HG02678 (cell line): Measurements from ENCODE around the gene RFNG.

Experiments
- ATAC-seq: cut with Tn5 transposase; IDR thresholded peaks from one replicate; pipeline ENCODE4 v1.9.1; 2021; ENCODE audit warnings: mild to moderate bottlenecking, moderate library complexity; ENCODE audit not compliant: unreplicated experiment

RFNG gene

DNA sequence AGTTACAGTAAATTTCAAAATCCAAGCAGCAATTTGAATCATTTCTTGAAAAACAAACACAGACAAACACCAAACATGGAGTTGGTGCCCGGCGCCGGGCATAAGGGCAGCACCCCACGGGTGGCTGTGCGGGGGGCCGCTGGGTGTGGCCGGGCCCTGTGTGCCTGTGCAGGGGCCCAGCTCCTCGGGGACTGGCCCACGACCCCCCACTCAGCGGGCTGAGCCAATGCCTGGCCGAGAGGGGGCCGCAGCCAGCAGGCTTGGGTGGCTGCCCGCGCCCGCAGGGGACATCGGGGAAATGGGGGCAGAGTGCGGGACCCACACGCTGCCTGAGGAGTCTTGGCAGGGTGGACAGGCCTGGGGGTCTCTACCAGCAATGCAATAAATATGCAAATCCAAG is 26.8 kb upstream of the RFNG start:
- ATAC-seq, result no peak

DNA sequence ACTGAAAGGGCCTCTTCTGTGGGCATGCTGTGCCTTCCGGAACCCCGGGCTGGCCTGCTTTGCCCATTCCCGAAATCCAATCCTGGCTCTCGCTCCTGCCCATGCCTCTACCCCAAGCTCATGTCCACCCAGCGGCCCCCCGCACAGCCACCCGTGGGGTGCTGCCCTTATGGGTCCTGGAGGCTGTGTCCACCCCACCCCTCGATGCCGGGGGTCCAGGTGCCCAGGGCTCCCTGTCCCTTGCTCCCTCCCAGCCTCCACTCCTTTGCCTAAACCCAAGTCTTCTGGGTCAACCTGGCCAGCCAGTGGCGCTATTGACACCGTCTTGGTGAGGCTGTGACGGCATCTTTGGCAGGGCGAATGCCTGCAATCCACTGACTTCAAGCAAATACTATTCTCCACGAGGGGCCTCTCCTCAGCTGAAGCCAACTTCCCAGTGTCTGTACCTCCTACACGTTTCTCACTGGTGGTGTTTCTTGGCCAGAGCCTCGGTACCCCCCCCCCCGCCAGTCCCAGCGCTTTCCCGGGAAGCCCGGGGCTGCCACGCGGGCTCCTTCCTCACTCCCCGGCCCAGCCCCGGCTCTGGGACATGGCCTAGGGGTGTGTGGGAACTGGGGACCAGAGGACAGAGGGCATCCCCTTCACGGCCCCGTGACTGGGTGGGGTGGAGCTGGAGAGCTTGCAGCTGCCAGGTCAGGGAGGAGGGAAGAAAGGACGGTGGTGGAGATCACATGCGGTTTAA is 26.2 kb upstream of the RFNG start:
- ATAC-seq, result no peak

DNA sequence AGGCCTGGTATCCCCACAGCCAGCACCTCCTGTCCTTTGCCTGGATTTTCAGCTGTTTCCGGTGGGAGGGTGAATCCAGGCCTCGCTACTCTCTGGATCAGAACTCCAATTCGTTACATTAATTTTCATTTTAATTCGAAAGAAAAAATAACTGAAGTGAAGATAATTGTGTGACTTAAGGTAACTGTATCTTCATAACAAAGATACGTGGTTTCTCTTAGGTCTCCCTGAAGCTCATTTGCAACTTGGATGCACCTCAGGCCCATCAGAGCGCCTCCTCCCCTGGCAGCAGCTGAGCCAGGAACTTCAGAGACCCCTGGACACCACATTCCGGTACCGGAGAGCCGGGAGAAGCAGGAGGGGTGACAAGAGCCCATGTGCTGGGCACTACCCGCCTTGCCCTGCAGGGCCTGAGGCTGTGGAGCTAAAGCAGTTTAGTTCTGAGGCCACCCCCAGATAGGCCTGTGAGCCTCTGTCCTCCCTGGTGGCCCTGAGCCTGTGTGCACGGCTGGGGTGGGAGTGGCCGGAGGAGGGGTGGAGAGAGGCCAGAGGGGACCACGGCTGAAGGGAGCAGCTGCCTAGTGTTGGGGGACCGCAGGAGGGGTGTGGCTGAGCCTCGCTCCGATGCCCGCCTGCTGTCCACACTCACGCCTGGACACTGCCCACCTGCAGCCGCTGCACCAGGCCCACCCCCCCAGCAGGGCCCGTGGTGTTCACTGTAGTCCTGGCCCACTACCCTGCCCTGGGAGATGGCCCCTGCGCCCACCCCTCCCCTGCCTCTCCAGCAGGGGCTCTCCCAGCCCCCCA is 25.4 kb upstream of the RFNG start:
- no peak for ATAC-seq

DNA sequence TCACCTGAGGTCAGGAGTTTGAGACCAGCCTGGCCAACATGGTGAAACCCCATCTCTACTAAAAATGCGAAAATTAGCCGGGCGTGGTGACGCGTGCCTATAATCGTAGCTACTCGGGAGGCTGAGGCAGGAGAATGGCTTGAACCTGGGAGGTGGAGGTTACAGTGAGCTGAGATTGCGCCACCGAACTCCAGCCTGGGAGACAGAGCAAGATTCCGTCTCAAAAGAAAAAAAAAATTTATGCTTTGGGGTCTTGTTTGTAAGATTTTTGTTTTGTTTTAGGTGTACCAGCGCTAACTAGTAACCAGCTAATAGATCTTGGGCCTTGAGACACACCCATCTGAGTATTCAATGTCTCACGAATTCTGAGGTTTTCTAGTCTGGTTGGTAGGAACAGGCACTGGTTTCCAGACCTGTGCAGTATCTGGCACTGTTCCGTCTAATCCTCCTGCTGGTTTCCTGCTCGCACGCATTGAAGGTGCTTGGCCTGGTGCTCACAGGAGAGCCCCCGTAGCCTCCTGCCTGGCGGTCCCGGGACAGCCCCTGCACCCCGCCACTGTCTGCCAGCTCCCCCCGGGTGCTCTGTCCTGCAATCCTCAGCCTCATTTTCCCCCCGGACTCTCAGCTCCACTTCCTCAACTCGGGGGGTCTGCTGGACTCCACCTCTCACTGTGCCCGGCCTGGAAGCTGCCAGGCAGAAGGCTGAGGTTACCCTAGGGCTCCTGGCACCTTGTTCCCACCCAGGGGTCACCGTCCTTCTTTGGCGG is 24.6 kb upstream of the RFNG start:
- no peak for ATAC-seq

DNA sequence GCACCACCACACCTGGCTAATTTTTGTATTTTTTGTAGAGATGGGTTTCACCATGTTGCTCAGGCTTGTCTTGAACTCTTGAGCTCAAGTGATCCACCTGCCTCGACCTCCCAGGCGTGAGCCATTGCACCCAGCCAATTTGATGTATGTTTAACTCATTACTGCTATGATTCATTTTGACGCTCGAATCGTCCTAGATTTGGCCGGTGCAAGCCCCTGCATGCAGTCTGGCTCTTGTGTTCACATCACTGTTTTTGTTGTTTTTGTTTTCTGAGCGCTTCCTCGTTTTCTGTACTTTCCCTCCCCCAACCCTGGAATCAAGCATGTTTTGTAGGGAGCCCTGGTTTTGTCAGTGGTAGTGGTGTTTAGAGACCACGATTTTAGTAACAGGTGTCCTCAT is 21.8 kb upstream of the RFNG start:
- no peak for ATAC-seq

DNA sequence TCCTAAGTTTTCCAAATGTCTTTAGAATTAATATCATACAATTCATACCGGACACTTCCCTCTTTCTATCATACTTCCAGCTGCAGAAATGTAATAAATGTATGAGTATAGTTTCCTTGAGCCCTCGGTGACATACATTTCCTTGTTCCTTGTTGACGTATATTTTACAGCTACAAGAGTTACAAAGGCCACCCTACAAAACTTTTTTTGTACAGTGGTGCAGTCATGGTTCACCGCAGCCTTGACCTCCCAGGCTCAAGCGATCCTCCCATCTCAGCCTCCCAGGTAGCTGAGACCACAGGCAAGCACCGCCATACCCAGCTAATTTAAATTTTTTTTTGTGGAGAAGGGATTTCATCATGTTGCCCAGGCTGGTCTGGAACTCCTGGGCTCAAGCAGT is 21.2 kb upstream of the RFNG start:
- ATAC-seq, result no peak

DNA sequence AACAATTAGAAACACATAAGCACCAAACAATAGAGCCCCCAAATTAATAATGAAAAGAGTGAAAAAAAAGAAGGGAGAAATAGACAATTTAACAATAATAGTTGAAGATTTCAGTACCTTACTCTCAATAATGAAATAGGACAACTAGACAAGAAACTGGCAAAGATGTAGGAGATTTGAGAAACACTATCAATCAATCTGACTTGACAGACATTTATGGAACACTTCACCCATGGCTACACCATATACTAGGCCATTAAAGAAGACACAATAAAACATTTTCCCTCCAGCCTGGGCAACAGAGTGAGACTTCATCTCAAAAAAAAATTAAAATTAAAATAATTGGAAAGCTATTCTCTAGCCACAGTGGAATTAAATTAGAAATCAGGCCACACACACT is 19.0 kb upstream of the RFNG start:
- ATAC-seq, result no peak

GRCh38 chr17:82065638-82066303 is 14.2 kb upstream of the RFNG start, which contains the start of gene DUS1L:
Gene DUS1L (minus strand): TSS chr17:82065804. CDS start chr17:82065059, 745 bp downstream.
- ATAC-seq, result peak; percentile 80

DNA sequence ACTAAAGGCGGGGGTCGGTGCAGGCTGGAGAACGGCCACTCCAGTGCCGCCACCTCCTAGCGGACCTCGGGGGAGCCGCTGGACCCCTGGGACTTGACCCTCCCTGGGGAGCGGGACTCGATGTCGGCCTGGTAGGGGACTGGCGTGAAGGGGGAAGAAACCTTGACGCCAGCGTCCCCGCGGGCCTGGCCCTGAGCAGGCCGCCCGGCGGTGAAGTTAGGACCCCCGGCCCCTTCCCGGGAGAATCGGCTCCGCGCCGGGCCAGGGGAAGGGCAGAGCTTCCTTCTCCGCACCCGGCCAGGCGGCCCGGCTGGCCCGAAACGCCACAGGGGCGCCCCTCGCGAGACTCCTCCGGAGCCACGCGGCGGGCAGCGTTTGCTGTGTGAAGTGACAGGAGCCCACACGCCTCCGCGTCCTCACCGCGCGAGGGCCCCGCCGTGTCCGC is 13.6 kb upstream of the RFNG start:
- peak; percentile 10 for ATAC-seq

DNA sequence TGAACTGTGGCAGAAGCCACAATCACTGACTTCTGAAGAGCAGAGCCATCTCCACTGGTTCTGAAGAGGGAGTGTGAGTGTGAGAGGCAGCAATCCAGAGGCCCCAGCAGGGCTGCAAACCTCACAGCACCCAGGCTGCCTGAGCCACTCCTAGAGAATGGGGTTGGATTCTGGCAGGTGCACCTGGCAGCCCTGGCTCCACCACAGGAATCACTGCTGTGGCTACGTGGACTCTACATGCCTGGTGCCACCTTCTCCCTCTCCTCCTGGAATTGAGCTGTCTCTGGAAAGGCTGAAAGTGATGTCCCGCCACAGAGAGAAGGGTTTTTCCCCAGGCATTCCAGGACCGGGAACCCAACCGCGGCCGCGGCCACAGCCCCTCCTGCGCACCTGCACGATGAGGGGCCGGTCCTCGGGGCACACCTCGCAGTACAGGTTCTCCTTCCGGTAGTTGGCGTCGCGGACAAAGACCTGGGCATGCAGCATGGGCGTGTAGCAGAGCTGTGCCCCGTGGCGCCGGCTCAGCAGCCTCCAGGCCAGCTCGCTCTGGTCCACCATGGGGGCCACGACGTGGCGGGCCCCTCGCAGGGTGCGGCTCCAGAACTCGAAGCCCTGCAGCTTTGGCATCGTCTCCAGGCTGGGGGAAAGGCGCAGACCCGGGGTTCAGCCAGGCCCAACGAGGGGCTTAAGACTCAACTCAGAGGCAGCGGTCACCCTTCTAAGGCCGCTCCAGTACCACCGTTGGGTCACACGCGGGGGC is 13.0 kb upstream of the RFNG start:
- no peak for ATAC-seq

DNA sequence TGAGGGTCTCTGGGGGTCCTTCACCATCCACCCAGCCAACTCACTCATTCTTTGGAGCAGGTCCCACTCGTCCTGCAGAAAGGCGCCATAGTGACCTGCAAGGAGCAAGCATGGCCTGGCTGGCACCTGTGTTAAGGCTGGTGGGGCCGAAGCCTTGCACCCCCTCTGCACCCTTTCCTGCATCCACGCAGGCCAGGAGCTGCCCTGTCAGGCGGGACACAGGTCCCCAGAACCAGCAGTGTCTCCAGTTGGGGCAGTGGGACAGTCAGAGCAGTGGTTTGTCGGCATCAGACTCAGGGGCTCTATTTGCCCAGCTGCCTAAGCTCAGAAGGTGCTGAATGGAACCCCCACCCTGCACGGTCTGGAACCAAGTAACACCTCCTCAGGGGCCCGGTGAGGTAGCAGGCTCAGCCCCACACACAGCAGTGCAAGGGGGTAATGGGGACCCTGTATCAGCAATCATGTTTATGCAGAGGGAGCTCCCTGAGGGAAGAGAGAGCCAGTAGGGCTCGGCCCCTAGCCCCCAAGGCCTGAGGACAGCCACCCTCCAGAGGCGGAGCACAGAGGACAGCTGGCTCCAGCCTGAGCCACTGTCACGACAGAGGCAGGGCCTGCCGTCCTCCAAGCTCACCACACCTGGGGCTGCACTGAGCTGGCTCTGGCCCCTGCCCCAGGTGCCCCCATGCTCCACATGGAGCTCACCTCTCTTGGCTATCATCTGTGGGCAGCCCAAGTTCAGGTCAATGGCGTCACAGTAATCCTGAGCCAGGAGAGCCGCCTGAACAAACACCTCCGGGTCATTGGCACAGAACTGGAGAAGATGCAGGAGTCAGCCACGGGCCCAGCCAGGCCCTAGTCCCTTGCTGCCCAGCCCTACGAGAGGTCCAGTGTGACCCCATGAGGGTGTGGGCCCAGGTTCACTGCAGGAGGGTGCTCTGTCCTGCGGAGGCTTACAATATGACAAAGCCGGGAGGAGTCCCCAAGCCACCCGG is 12.1 kb upstream of the RFNG start:
- ATAC-seq, result no peak

GRCh38 chr17:82062984-82063368 is 11.4 kb upstream of the RFNG start:
- no peak for ATAC-seq

GRCh38 chr17:82062076-82062983 is 10.7 kb upstream of the RFNG start:
- no peak for ATAC-seq

DNA sequence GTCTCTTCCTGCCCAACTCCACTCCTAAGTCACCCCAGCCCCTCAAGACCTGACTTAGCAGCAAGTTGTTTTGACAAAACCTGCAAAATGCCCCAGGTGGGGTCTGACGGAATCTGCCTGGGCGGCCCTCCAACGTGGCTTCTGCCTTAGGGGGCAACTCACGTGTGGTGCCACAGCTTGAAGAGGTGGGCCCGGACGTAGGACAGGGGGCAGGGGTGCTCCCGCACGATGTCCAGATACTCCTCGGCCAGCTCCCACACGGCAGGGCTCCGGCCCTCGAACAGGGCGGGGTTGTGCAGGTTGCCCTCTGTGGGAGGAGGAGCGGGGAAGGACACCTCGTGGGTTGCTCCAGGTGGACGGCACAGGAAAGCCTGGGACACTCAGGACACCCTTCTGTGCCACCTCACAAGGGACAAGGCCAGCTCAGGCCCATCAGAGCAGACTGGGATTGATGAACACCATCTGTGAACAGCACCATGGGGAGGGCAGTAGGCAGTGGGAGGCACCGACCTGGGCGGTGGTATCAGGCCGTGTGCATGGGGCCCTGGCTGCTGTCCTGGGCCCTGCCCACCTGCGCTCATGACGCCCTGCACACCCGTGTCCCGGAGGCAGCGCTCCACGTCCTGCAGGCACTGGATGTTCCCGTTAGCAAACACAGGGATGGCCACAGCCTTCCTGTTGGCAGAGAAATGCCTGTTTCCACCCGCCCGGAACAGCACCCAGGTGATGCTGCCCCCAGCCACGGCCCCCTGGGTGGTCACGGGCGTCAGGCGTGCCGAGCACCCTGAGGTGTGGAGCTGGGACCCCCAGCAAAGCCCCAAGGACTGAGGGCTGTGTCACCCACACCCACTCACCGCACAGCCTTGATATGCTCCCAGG is 9.7 kb upstream of the RFNG start:
- ATAC-seq, result no peak

DNA sequence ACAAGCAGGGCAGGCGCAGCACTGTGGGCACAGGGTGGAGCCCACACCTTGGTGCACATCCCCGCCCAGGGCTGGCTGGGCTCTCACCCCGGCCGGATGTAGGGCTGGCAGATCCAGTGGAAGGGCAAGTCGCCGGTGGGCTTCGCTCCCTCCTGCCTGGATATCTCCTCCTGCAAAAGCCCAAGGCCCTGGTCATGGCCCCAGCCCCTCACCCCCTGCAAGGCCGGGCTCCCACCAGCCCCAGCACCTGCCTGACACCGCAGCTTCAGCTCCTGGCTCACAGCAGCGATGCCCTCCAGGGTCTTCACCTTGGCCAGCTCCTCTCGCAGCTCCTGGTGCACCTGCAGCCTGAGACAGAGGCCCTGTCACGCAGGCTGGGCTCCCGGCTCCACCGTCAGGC is 9.0 kb upstream of the RFNG start:
- ATAC-seq, result no peak

GRCh38 chr17:82060001-82060380 is 8.4 kb upstream of the RFNG start:
- no peak for ATAC-seq
